Stimulated activated CD4-positive, alpha-beta T cell treated with anti-CD3 and anti-CD28 coated beads, Interleukin-15, amount 100 ng/mL, for 24 hours (primary cell): ENCODE measurements around the gene SOD2.
"Not testable (repeated sequence)": the region's sequence is repeated elsewhere in the genome, so short reads cannot be mapped to it uniquely, and the experiment has no call there.

ENCODE experiments used
- DNase-seq: peaks from one replicate; pipeline ENCODE4 v3.0.0-alpha.2; 2020

The SOD2 gene

DNA sequence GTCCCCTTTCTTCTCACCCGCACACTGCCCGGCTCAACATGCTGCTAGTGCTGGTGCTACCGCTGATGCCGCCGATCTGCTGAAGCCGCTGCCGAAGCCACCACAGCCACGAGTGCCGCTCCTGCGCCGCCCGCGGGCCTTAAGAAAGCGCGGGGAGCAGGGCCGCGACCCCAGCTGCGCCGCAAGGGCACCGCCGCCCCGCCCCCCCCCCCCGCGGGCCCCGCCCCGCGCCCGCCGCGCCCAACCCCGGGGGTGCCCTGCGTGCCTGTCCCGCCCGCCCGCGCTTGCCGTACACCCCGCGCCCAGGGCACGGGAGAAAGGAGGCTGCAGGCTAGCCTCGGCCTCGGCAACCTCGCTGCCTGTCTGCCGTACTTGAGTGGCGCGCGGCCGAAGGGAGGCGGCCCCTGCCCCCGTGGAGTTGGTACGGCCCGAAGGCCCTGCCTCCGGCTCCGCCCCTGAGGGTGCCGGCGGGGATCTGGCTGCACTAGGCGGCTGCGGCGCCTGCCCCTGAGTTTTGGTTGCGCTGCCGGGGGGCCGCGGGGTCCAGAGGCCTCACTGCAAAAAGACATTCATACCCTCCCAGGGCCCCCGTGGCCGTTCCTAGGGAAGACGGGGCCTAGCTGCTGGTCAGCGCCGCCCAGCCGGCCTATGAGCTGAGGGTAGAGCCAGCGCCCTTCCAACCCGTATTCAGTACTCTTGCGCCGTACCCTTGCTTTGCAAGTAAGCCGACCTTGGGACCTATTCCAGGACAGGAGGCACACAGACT, at the start of gene SOD2:
Gene SOD2, minus strand, starts transcription at position 114 of the 766 bp plus-strand sequence. Its CDS starts 74 bp downstream, at position 40.
- DNase-seq = peak; percentile 87

DNA sequence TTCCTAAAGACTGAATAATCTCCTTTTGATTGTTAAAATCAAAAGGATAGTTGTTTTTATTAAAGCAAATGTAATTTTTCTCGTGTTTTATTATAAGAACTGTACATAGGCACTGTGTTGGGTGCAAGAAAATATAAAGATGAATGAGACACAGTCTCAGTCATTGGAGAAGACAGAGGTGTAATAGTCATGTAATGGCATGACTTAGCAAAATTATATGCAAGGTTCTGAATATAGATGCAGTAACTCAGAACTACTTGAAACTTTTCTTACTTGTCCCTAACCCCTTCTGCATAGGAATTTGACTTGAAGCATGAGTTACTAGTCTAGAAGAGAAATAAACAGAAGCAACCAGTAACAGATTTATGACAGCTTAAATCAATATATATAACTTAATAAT, 49.1 kb upstream of the SOD2 start:
- no peak for DNase-seq

GRCh38 chr6:159739341-159739740, 46.3 kb upstream of the SOD2 start:
- no peak for DNase-seq

DNA sequence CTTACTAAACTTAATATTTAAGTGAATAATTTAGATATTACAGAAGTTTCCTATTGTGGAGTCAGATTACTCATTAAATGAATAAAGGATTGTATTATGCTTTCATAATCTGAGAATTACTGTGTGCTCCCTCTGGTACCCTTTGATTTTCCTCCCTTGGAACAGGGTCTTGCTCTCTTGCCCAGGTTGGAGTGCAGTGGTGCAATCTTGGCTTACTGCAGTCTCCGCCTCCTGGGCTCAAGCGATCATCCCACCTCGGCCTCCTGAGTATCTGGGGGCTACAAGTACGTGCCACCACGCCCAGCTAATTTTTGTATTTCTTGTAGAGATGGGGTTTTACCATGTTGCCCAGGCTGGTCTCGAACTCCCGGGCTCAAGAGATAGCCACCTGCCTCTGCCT, 43.9 kb upstream of the SOD2 start:
- no peak for DNase-seq

- not testable (repeated sequence) for DNase-seq
These were observed 40.4 kb upstream of the SOD2 start for GRCh38 chr6:159733395-159733794.

DNA sequence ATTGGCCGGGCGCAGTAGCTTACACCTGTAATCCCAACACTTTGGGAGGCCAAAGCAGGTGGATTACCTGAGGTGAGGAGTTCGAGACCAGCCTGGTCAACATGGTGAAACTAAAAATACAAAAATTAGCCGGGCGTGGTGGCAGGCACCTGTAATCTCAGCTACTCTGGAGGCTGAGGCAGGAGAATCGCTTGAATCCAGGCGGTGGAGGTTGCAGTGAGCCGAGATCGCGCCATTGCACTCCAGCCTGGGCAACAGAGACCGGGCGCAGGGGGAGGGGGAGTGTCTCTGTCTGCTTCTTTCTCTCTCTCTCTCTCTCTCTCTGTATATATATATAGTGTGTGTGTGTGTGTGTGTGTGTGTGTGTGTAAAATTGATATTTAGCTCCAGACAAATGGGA, 39.5 kb upstream of the SOD2 start:
- DNase-seq = not testable (repeated sequence)

- DNase-seq = no peak
These were observed 37.3 kb upstream of the SOD2 start for GRCh38 chr6:159730332-159730676.

GRCh38 chr6:159729598-159730331, 36.7 kb upstream of the SOD2 start:
- DNase-seq = no peak

DNA sequence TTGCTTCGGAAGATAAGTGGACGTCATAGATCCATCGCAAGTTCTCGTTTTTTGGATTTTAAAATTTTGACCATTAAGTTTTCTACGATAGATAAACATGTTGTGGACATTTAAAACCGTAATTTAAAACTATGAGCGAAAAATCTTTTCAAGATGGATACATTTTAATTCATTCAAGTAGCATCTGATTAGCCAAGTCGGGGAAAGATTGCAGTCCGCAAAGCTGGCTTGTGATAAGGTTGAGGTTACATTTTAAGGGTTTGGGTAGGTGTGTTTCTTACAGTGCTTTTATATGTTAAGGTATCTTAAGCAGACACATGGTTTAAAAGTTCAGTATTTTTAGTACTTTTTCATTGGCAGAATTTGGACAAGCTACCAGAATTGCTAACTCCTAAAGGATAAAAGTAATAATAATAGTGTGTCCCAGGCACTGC, 35.5 kb upstream of the SOD2 start:
- DNase-seq = no peak

GRCh38 chr6:159727717-159728445, 34.8 kb upstream of the SOD2 start:
- peak; percentile 65 for DNase-seq

DNA sequence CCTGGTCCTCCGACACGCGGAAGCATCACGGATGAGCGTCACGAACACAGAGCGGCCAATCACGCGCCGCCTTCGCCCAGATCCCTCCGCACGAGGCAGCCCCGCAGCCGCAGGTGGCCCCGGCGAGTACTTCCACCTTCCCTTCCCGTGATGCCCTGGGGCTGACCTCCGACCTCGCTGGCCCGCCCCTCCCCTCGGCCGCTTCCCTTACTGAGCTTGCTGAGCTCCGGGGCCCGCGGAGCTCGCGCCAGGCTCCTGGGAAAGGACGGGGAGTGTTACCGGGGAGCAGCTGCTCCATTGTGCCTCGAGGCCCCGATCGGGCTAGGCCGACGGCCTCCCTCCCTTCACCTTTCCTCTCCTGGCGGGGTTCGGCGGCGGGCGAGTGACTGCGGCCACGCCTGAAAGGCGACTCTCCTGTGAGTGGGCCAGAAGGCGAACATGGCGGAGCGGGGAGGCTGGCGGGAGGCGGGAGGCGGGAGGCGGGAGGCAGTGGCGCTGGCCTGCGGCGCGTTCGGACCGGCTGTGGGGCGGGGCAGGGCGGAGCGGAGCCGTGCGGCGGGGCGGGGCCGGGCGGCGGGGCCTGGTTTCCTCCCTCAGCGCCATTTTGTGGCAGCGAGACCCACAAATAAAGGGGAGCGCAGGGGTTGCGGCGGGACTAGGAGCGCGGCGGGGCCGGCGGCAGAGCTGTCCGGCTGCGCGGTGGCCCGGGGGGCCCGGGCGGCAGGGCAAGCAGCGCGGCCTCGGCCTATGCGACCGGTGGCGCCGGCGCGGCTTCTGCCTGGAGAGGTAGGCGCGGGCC, 34.1 kb upstream of the SOD2 start, which contains the start of gene WTAP:
Gene WTAP, plus strand, starts transcription at position 589 of the 799 bp plus-strand sequence. CDS start 8,760 bp downstream, outside the sequence.
- peak; percentile 97 for DNase-seq

DNA sequence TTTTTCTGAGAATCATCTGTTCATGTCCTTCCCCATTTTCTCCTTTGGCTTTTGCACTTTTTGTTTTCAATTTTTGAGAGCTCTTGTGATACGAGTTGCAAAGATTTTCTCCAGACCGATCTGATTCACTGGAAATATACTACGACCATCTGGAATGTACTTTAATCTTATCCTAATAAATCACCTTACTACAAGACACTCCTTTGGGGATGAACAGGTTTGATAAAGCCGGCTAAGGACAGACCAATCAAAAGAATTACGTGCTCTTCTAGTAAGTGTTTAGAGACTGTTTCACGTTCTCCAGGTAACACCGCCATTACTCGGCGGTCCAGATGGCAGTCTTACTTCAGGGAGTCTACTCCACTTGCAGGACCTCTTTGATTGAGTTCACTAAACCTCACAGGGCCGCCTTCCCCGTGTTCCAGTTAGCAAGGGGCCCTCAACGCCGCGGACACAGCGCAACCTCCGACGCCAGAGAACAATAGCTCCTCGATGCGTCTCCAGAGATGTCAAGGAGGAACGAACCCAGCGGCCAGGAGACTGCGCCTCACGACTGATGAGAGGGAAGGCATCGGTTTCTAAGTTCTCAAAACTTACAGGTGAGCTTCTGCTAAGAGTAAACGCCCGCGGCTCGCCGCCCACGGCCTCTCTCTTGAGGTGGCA, 33.3 kb upstream of the SOD2 start:
- DNase-seq = no peak

GRCh38 chr6:159725208-159725607, 32.2 kb upstream of the SOD2 start:
- not testable (repeated sequence) for DNase-seq

DNA sequence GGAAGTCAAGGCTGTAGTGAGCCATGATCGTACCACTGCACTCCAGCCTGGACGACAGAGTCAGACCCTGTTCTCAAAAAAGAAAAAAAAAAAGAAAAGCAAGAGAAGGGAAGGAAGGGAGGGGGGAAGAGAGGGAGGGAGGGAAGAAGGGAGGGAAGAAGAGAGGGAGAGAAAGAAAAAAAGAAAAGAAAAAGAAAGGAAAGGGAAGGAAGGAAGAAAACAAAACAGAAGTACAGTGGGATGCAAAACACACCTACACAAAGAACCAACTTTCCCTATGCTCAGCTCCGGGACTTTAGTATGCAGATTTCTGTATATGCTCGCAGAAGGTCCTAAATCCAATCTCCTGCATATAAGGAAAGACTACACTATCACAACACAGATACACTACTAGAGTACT, 31.7 kb upstream of the SOD2 start:
- no peak for DNase-seq

- DNase-seq = no peak
These were observed 30.2 kb upstream of the SOD2 start for GRCh38 chr6:159723259-159723658.

GRCh38 chr6:159722655-159723054, 29.6 kb upstream of the SOD2 start:
- DNase-seq = no peak

GRCh38 chr6:159721981-159722380, 28.9 kb upstream of the SOD2 start:
- DNase-seq = not testable (repeated sequence)

GRCh38 chr6:159720708-159721107, 27.7 kb upstream of the SOD2 start:
- peak; percentile 36 for DNase-seq

DNA sequence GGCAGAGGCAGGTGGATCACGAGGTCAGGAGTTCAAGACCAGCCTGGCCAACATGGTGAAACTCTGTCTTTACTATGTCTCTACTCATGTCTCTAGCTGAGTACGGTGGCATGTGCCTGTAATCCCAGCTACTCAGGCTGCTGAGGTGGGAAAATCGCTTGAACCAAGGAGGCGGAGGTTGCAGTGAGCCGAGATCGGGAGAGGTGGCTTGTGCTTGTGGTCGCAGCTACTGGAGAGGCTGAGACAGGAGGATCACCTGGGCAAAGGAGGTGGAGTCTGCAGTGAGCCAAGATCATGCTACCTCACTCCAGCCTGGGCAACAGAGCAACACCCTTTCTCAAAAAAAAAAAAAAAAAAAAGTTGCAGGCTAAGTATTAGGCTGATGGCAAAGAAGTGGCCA, 26.2 kb upstream of the SOD2 start:
- no peak for DNase-seq

DNA sequence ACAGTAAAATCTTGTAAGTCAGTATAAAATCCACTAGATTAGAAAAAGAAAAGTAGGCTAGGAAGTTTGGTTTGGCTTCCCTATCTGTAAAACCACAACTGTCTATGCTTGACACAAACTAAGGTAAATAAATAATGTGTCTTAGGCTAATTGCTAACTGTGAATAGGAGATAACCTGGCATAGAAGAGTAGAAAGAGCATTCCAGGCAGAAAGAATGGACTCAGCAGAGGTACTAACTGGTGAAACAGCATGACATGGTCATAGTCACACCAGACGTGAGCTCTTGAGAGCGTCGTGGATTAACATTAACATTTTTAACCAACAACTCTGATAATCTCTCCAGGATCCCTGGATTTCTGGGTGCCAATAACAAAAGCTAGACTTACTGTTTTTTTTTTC, 25.6 kb upstream of the SOD2 start:
- no peak for DNase-seq

DNA sequence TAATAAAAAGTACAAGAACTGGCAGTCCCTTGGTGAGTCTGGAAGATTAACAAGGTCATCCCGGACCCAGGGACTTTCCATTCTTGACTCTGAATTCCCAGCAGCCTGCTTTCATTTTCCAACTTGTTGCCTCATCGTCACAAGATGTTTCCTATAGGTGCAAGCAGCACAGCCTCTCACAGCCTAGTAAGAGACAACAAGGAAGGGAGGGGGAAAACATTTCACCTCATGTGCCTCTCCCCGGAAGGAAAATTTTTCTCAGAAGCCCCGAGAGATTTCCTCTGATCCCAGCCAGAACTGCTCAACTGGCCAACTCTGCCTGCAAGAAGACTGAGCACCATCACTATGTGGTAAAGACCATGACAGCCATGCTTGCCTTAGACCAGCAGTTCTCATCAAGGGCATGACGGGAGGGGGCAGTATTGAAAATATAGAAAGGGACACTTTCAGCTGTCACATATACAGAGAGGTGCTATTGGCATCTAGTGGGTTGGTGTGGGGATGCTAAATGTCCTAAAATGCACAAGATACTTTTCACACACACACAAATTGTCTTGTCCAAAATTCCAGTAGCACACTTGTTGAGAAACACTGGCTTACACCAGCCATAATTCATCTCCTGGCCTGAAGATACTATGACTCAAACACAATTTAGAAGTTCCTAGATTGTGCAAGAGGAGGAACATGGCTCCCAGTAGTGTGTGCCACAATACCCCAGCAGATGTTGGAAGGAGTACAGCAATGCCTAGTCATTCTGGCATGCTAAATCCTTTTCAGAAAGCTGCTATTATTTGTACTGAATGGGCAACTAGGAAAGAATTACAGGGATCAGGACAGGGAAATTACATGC, 23.4 kb upstream of the SOD2 start:
- no peak for DNase-seq
